Measurements from ENCODE around the gene DHRS9.
A peak's percentile ranks its signal among the peaks of the same experiment; 100 is the strongest.
"Not testable (repeated sequence)": the region's sequence is repeated elsewhere in the genome, so short reads cannot be mapped to it uniquely, and the experiment has no call there.

Gene DHRS9

GRCh38 chr2:169136428-169136827 is 67.1 kb downstream of the DHRS9 start:
- not testable (repeated sequence) for DNase-seq

GRCh38 chr2:169136885-169137534 is 67.6 kb downstream of the DHRS9 start:
- DNase-seq, result no peak

GRCh38 chr2:169137924-169138323 is 68.6 kb downstream of the DHRS9 start:
- peak; percentile 47 for DNase-seq

GRCh38 chr2:169139145-169139544 is 69.8 kb downstream of the DHRS9 start:
- no peak for DNase-seq

GRCh38 chr2:169139993-169140767 is 70.8 kb downstream of the DHRS9 start:
- no peak for DNase-seq

GRCh38 chr2:169141713-169142352 is 72.5 kb downstream of the DHRS9 start:
- DNase-seq, result peak; percentile 77

- DNase-seq, result no peak
Measured at GRCh38 chr2:169143998-169144397, 74.6 kb downstream of the DHRS9 start.

All from hematopoietic multipotent progenitor cell treated with erythropoietin and hydrocortisone succinate and interleukin-3 and kit ligand, for 4 days (in vitro differentiated cells).